Measurements from ENCODE around the gene NAXD. TPM values are rescaled to one million over a fixed set of nuclear protein-coding genes. Genes with fewer than 3 reads are reported as not detected.

The NAXD gene
- total RNA-seq, 1 experiment from 2014 or later, result 27.7 TPM

DNA sequence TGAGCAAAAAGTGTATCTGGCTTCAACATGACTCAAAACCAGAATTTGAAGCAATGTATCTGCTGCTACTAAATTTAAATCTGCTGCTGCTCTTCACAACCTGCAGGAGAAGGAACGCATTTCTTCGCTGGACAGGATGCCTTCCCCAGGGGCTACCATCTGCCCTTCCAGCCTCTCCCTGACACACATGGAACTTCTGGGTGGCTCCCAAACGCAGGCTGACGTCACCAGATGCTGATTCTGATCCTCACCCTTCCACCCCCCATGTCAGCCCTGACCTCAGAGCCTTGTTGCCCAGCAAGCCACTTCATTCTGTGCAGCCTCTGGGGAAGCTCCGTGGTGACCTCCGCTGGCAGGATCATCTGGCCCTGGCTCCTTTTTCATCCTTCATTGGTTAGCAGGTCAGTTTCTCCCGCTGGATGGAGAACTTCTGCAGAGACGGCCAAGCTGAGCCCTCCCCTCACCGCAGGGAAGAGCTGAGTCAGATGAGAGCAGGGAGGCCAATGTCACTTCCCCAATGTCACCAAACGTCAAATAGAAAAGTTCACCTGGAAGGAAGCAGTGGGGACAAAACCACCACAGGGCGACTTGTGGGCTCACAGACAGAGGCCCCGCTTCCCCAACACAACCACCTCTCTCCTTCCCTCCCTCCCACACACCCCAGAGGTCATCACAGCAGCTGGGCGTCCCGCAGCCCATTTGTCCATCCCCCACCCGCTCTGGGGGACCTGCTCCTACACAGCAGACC lies 39.8 kb upstream of the NAXD start:
- TF ChIP-seq, protein P1, sequence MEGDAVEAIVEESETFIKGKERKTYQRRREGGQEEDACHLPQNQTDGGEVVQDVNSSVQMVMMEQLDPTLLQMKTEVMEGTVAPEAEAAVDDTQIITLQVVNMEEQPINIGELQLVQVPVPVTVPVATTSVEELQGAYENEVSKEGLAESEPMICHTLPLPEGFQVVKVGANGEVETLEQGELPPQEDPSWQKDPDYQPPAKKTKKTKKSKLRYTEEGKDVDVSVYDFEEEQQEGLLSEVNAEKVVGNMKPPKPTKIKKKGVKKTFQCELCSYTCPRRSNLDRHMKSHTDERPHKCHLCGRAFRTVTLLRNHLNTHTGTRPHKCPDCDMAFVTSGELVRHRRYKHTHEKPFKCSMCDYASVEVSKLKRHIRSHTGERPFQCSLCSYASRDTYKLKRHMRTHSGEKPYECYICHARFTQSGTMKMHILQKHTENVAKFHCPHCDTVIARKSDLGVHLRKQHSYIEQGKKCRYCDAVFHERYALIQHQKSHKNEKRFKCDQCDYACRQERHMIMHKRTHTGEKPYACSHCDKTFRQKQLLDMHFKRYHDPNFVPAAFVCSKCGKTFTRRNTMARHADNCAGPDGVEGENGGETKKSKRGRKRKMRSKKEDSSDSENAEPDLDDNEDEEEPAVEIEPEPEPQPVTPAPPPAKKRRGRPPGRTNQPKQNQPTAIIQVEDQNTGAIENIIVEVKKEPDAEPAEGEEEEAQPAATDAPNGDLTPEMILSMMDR (IDR thresholded peaks at IDR 0.05; ENCODE audit: unreplicated experiment), result no peak
- no peak overlapping the region for H3K27ac Mint-ChIP-seq (ENCODE audit: low read depth, unreplicated experiment)
- BruUV-seq (replicated peaks), result no TSS peak
- ChIA-PET CTCF (interaction anchor here (0.6 to 1.2 kb wide), 2 partner anchors 18 to 23 kb away, joined by 3 read pairs; no protein-coding TSS in a partner anchor), POLR2A (no interaction called here)
- intact Hi-C loops (cut with micrococcal nuclease), result no loop called here
- no peaks in the 10 kb centered on the region for H3K9me3 Mint-ChIP-seq (ENCODE audit: unreplicated experiment)
- DNase-seq (ENCODE audit: unreplicated experiment), result no peak
- H3K4me3 Mint-ChIP-seq (ENCODE audit: unreplicated experiment), result no peak overlapping the region
- H3K27me3 Mint-ChIP-seq (ENCODE audit: insufficient read depth, unreplicated experiment), result peaks cover 51% of the 10 kb centered on the region
- peaks cover 6% of the 10 kb centered on the region for H3K36me3 Mint-ChIP-seq (ENCODE audit: insufficient read depth, unreplicated experiment)
- H3K4me1 Mint-ChIP-seq (ENCODE audit: insufficient read depth, unreplicated experiment), result no peaks in the 10 kb centered on the region

DNA sequence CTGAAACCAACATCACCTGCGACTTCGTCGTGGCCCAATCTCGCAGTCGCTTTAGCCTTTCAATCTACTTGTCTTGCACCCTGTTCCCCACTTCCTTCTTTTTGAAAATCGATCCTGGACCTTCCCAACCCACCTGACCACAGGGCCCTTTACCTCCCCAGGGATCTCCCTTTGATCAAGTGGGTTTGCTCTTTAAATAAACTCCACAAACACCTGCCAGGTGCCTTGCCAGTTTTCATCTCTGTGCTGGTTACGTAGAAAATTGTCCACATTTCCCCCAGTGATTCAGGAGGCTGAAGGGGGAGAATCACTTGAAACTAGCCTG lies 39.3 kb upstream of the NAXD start:
- BruUV-seq (replicated peaks), result no TSS peak
- Mint-ChIP-seq H3K27ac (ENCODE audit: low read depth, unreplicated experiment) (no peak overlapping the region), H3K9me3 (ENCODE audit: unreplicated experiment) (no peaks in the 10 kb centered on the region)

DNA sequence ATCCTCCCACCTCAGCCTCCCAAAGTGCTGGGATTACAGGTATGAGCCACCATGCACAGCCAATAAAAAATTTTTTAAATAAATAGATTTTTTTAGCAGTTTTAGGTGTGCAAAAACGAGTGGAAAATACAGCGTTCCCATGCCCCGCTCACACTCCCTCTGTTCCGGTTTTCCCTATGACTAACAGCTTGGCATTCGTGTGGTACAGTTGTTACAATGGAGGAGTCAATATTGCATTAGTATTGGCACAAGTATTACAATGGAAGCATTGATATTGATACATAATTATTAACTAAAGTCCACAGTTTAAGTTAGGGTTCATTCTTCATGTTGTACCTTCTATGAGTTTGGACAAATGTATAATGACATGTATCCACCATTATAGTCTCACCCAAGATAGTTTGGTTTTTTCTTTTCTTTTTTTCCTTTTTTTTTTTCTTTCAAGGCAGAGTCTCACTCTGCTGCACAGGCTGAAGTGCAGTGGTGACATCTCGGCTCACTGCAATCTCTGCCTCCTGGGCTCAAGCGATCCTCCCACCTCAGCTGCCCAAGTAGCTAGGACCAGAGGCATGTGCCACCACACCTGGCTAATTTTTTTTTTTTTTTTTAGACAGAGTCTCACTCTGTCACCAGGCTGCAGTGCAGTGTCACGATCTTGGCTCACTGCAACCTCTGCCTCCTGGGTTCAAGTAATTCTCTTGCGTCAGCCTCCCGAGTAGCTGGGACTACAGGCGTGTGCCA lies 38.4 kb upstream of the NAXD start:
- ChIA-PET CTCF (interaction anchor here (0.6 kb wide), 1 partner anchor 388 kb away, joined by 3 read pairs; no protein-coding TSS in a partner anchor), POLR2A (interaction anchor here (0.6 to 0.8 kb wide), 2 partner anchors 16 to 87 kb away, joined by 3 to 4 read pairs; no protein-coding TSS in a partner anchor)
- BruUV-seq (replicated peaks), result no TSS peak
- Mint-ChIP-seq H3K27me3 (ENCODE audit: insufficient read depth, unreplicated experiment) (peaks cover 38% of the 10 kb centered on the region), H3K4me1 (ENCODE audit: insufficient read depth, unreplicated experiment) (peaks cover 6% of the 10 kb centered on the region), H3K9me3 (ENCODE audit: unreplicated experiment) (no peaks in the 10 kb centered on the region), H3K27ac (ENCODE audit: low read depth, unreplicated experiment) (no peak overlapping the region), H3K36me3 (ENCODE audit: insufficient read depth, unreplicated experiment) (peaks cover 6% of the 10 kb centered on the region), H3K4me3 (ENCODE audit: unreplicated experiment) (no peak overlapping the region)
- TF ChIP-seq, protein P1 (IDR thresholded peaks at IDR 0.05; ENCODE audit: unreplicated experiment), result no peak
- intact Hi-C loops (cut with micrococcal nuclease), result no loop called here
- DNase-seq (ENCODE audit: unreplicated experiment), result peak; percentile 24

More for the DNA sequence above, 39.3 kb upstream of the NAXD start:
- no peak overlapping the region for H3K4me3 Mint-ChIP-seq (ENCODE audit: unreplicated experiment)
- peaks cover 2% of the 10 kb centered on the region for H3K4me1 Mint-ChIP-seq (ENCODE audit: insufficient read depth, unreplicated experiment)
- H3K36me3 Mint-ChIP-seq (ENCODE audit: insufficient read depth, unreplicated experiment), result peaks cover 6% of the 10 kb centered on the region
- ChIA-PET CTCF (no interaction called here), POLR2A (no interaction called here)
- DNase-seq (ENCODE audit: unreplicated experiment), result no peak
- TF ChIP-seq, protein P1 (IDR thresholded peaks at IDR 0.05; ENCODE audit: unreplicated experiment), result no peak
- intact Hi-C loops (cut with micrococcal nuclease), result no loop called here
- H3K27me3 Mint-ChIP-seq (ENCODE audit: insufficient read depth, unreplicated experiment), result peaks cover 47% of the 10 kb centered on the region

DNA sequence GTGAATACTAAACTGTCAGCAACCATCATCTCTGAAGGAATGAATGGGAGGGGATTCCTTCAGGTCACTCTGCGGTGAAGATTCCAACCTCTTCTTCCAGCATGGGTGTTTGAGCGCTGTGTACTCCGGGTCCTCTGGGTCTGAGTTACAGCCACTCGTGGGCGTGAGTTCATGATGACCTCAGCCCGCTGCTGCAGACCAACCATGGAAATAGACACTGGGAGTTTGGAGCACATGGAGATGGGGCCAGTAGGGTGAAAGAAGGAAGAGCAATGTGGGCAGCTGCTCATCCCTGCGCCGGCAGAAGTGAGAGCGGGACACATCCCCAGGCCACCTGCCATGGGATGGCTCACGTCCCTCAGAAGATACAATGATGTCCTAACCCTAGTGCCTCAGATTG lies 37.0 kb upstream of the NAXD start:
- Mint-ChIP-seq H3K4me1 (ENCODE audit: insufficient read depth, unreplicated experiment) (peaks cover 6% of the 10 kb centered on the region), H3K36me3 (ENCODE audit: insufficient read depth, unreplicated experiment) (peaks cover 6% of the 10 kb centered on the region), H3K27me3 (ENCODE audit: insufficient read depth, unreplicated experiment) (peaks cover 27% of the 10 kb centered on the region), H3K4me3 (ENCODE audit: unreplicated experiment) (no peak overlapping the region), H3K9me3 (ENCODE audit: unreplicated experiment) (no peaks in the 10 kb centered on the region), H3K27ac (ENCODE audit: low read depth, unreplicated experiment) (no peak overlapping the region)
- intact Hi-C loops (cut with micrococcal nuclease), result no loop called here
- CTCF ChIA-PET, result no interaction called here
- POLR2A ChIA-PET, result interaction anchor here (1.2 kb wide), 1 partner anchor 8 kb away, joined by 4 read pairs; no protein-coding TSS in a partner anchor
- no TSS peak for BruUV-seq (replicated peaks)
- TF ChIP-seq, protein P1 (IDR thresholded peaks at IDR 0.05; ENCODE audit: unreplicated experiment), result no peak
- no peak for DNase-seq (ENCODE audit: unreplicated experiment)

All from MCF 10A (cell line).